Activated T-cell treated with anti-CD3 and anti-CD28 coated beads, Interleukin-2, amount 50 U/mL, for 24 hours (primary cell): ENCODE measurements around the gene GBA2.

Source experiments
- DNase-seq: peaks from one replicate; pipeline ENCODE4 v3.0.0-alpha.2; 2020
- H3K27ac Mint-ChIP-seq: 2 replicates; pipeline ENCODE4 v1.8.0; 2020; ENCODE audit warnings: mild to moderate bottlenecking, mixed read lengths
- H3K27me3 Mint-ChIP-seq: 2 replicates; pipeline ENCODE4 v1.8.0; 2020; ENCODE audit warnings: mixed read lengths
- H3K36me3 Mint-ChIP-seq: 2 replicates; pipeline ENCODE4 v1.8.0; 2020; ENCODE audit warnings: low read depth, mixed read lengths
- H3K4me1 Mint-ChIP-seq: 2 replicates; pipeline ENCODE4 v1.8.0; 2020; ENCODE audit warnings: low read depth, mixed read lengths
- H3K4me3 Mint-ChIP-seq: 2 replicates; pipeline ENCODE4 v1.8.0; 2020; ENCODE audit warnings: mild to moderate bottlenecking, moderate library complexity, mixed read lengths
- H3K9me3 Mint-ChIP-seq: 2 replicates; pipeline ENCODE4 v1.8.0; 2020; ENCODE audit warnings: mixed read lengths

GBA2 gene

DNA sequence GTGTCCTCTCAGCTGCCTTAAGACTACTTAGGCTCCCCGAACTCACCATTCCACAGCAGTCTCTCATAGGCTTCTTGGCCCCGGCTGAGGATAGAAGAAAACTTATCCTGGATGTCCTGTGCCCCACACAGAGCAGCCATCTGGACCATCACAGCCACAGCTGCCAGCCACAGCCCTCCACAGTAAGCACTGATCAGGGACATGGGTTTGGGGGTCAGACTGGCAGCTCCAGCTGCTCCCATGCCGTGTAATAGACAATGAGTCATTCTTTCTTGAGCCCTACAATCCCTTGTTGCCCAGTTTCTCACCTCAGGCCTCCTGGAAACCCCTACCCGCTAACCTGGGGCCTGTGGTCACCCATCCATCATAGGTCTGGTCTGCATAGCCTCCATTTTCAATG lies 10.8 kb downstream of the GBA2 start:
- peaks cover 32% of the 10 kb centered on the region for H3K4me1 Mint-ChIP-seq
- no peaks in the 10 kb centered on the region for H3K9me3 Mint-ChIP-seq
- H3K4me3 Mint-ChIP-seq = no peak overlapping the region
- H3K27me3 Mint-ChIP-seq = no peaks in the 10 kb centered on the region
- H3K27ac Mint-ChIP-seq = no peak overlapping the region
- DNase-seq = no peak
- H3K36me3 Mint-ChIP-seq = peaks cover 93% of the 10 kb centered on the region

DNA sequence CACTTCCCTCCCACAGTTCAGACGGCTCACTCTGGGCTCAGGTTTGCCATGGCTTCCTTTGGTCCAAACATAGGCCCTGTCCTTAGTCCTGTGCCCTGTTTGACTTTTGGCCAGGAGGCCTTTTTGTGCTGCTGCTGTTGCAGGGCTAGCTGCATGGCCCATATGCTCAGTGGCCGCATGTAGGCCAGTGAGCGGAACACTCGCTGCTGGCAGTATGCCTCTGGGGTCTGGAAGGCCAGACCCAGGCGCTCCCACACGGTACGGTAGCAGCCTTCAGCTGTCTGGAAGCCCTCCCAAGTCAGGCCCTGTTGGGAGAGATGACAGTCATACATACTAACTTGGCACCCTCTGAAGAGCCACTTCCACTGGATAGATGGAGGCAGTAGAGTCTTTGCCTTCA lies 11.9 kb downstream of the GBA2 start:
- H3K4me1 Mint-ChIP-seq = peaks cover 32% of the 10 kb centered on the region
- no peak for DNase-seq
- H3K4me3 Mint-ChIP-seq = no peak overlapping the region
- peaks cover 92% of the 10 kb centered on the region for H3K36me3 Mint-ChIP-seq
- H3K9me3 Mint-ChIP-seq = no peaks in the 10 kb centered on the region
- H3K27ac Mint-ChIP-seq = no peak overlapping the region
- H3K27me3 Mint-ChIP-seq = no peaks in the 10 kb centered on the region

DNA sequence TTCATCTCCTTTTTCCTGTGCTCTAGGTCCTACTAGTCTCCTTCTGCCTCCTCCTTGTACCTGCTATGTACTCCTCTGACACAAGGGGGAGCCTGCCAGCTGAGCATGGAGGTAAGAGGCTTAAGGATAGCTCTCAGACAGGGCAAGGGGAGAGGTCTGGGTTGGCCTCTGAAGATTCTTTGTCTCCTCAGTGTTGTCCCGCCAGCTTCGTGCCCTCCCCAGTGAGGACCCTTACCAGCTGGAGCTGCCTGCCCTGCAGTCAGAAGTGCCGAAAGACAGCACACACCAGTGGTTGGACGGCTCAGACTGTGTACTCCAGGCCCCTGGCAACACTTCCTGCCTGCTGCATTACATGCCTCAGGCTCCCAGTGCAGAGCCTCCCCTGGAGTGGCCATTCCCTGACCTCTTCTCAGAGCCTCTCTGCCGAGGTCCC lies 12.8 kb downstream of the GBA2 start:
- Mint-ChIP-seq H3K27ac (no peak overlapping the region), H3K9me3 (no peaks in the 10 kb centered on the region), H3K4me1 (peaks cover 24% of the 10 kb centered on the region), H3K27me3 (no peaks in the 10 kb centered on the region), H3K36me3 (peaks cover 90% of the 10 kb centered on the region), H3K4me3 (no peak overlapping the region)
- peak; percentile 68 for DNase-seq

DNA sequence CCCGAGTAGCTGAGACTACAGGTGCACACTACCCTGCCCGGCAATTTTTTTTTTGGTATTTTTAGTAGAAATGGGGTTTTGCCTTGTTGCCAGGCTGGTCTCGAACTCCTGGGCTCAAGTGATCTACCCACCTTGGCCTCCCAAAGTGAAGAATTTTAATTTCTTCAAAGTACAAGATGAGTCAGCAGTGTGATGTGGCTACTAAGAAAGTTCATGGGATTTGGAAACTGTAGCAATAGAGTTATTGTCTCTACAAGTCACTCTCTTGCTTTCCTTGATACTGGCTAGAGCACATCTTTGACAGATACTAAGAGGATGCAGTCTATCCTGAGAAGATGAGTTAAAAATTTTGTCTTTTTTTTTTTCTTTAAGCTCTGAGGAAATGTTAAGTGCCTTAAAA lies 14.9 kb downstream of the GBA2 start:
- no peaks in the 10 kb centered on the region for H3K9me3 Mint-ChIP-seq
- no peaks in the 10 kb centered on the region for H3K27me3 Mint-ChIP-seq
- H3K27ac Mint-ChIP-seq = peak overlapping the region; percentile 76
- peaks cover 24% of the 10 kb centered on the region for H3K4me1 Mint-ChIP-seq
- DNase-seq = no peak
- peak overlapping the region; percentile 19 for H3K4me3 Mint-ChIP-seq
- peaks cover 77% of the 10 kb centered on the region for H3K36me3 Mint-ChIP-seq

DNA sequence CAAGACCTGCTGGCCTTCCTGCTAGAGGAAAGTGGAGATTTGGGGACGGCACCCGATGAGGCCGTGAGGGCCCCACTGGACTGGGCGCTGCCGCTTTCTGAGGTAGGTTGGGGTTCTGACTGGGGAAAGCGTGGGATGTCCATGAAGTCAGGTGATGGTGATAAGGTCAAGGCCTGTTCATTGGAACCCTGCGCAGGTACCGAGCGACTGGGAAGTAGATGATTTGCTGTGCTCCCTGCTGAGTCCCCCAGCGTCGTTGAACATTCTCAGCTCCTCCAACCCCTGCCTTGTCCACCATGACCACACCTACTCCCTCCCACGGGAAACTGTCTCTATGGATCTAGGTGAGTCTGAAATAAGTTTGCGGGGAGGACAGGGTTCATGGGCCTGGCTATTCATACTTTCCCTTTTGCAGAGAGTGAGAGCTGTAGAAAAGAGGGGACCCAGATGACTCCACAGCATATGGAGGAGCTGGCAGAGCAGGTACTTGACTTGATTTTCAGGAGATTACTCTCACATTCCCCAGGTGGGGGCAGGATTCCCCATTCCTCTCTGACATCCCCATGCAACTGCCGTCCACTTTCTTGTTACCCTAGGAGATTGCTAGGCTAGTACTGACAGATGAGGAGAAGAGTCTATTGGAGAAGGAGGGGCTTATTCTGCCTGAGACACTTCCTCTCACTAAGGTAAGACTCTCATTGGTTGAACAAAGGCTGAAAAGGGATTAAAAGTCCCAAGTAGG lies 16.1 kb downstream of the GBA2 start:
- Mint-ChIP-seq H3K9me3 (no peaks in the 10 kb centered on the region), H3K4me1 (peaks cover 24% of the 10 kb centered on the region), H3K27me3 (no peaks in the 10 kb centered on the region), H3K36me3 (peaks cover 66% of the 10 kb centered on the region), H3K4me3 (no peak overlapping the region), H3K27ac (peak overlapping the region; percentile 98)
- DNase-seq = peak; percentile 42

GRCh38 chr9:35732185-35732799 lies 16.7 kb downstream of the GBA2 start, which contains the start of the genes CREB3 and TLN1:
Gene CREB3, plus strand, starts transcription at chr9:35732666. Its CDS starts 107 bp downstream, at chr9:35732773.
Gene TLN1, minus strand, starts transcription at chr9:35732195. Its CDS starts 6,501 bp downstream, at chr9:35725694.
- Mint-ChIP-seq H3K9me3 (no peaks in the 10 kb centered on the region), H3K36me3 (peaks cover 59% of the 10 kb centered on the region), H3K4me1 (peaks cover 24% of the 10 kb centered on the region), H3K27ac (peak within 1 kb of the TSS; percentile 98), H3K4me3 (no peak within 1 kb of the TSS), H3K27me3 (no peaks in the 10 kb centered on the region)
- peak; percentile 97 for DNase-seq

DNA sequence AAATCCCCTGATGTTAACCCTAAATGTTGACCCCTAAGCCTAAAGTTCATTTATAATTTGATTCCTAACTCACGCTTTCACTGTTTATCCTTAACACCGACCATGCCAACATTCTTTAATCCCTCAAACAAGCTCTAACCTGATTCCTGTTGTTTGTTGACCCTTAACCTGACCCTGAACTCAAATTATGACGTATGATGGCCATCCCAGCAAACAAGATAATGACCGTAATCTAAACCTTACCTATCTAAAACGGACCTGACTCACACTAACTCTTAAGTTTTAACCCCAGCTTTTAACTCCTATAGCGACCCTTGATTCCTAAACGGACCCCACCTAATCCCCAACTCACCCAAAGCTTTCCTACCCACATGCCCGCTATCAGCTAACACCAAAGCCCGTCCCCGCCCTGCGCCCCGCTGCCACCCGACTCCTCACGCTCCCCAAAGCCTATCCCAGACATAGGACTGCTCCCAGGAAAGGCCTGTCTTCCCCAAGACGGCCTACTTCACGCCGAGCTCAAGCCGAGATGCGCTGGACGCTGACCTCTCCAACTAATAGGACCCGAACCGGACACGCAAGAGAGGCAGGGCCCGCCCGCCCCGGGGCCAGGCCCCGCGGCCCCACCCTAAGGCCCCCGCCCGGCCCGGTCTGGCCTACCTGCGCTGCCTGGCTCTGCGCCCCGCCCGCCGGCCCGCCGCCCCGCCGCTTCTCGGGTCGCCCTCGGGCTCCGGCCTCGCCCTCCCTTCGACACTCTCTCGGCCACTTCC lies 17.4 kb downstream of the GBA2 start:
- no peaks in the 10 kb centered on the region for H3K27me3 Mint-ChIP-seq
- DNase-seq = no peak
- no peak overlapping the region for H3K4me3 Mint-ChIP-seq
- peak overlapping the region; percentile 98 for H3K27ac Mint-ChIP-seq
- peaks cover 58% of the 10 kb centered on the region for H3K36me3 Mint-ChIP-seq
- H3K4me1 Mint-ChIP-seq = peaks cover 24% of the 10 kb centered on the region
- no peaks in the 10 kb centered on the region for H3K9me3 Mint-ChIP-seq

DNA sequence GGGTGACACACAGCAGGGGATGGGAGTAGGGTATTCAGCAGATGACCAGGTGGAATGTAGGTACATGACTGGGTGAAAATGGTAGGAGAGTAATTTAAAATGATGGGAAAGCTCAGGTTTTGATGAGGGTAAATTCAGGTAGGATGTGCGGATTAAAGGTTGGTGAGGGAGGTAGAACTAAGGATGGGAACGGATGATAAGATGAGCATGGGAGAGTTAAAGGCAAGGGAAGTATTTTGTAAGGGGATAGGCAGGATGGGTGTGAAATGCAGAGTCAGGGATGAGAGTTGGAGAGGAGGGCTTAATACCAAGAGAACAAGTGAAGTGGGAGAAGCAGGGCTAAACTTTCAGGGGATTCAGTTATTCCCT lies 18.6 kb downstream of the GBA2 start:
- peaks cover 57% of the 10 kb centered on the region for H3K36me3 Mint-ChIP-seq
- DNase-seq = no peak
- H3K9me3 Mint-ChIP-seq = no peaks in the 10 kb centered on the region
- H3K27me3 Mint-ChIP-seq = no peaks in the 10 kb centered on the region
- H3K4me3 Mint-ChIP-seq = no peak overlapping the region
- H3K27ac Mint-ChIP-seq = no peak overlapping the region
- peaks cover 22% of the 10 kb centered on the region for H3K4me1 Mint-ChIP-seq

- Mint-ChIP-seq H3K27me3 (no peaks in the 10 kb centered on the region), H3K9me3 (no peaks in the 10 kb centered on the region), H3K4me1 (peaks cover 20% of the 10 kb centered on the region), H3K4me3 (no peak overlapping the region), H3K27ac (no peak overlapping the region), H3K36me3 (peaks cover 57% of the 10 kb centered on the region)
- no peak for DNase-seq
Measured at GRCh38 chr9:35729700-35730485, 19.1 kb downstream of the GBA2 start.

GRCh38 chr9:35729101-35729500 lies 19.9 kb downstream of the GBA2 start:
- no peaks in the 10 kb centered on the region for H3K9me3 Mint-ChIP-seq
- H3K27me3 Mint-ChIP-seq = no peaks in the 10 kb centered on the region
- no peak overlapping the region for H3K4me3 Mint-ChIP-seq
- peaks cover 15% of the 10 kb centered on the region for H3K4me1 Mint-ChIP-seq
- H3K27ac Mint-ChIP-seq = no peak overlapping the region
- H3K36me3 Mint-ChIP-seq = peaks cover 57% of the 10 kb centered on the region
- no peak for DNase-seq

- peak; percentile 56 for DNase-seq
- Mint-ChIP-seq H3K4me1 (peaks cover 7% of the 10 kb centered on the region), H3K9me3 (no peaks in the 10 kb centered on the region), H3K4me3 (no peak overlapping the region), H3K36me3 (peaks cover 63% of the 10 kb centered on the region), H3K27me3 (no peaks in the 10 kb centered on the region), H3K27ac (no peak overlapping the region)
Measured at GRCh38 chr9:35728041-35728971, 20.7 kb downstream of the GBA2 start.

DNA sequence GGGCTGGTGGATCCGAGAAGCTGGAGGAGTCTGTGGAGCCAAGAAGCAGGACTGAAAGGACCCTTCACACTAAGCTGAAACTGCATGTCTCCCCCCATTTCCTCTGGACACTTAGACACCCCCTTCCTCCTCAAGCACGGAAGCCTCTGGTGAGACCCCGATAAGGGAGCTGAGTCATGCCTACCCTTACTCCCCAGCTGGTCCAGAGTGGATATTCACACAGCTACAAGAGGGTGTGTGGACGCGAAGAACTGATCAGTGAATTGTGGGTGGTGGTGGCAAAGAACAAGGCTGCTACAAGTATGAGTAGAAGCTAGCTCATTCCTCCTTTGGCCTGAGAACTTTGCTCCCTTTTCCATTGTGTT lies 21.4 kb downstream of the GBA2 start:
- peaks cover under 1% of the 10 kb centered on the region for H3K4me1 Mint-ChIP-seq
- no peak overlapping the region for H3K4me3 Mint-ChIP-seq

GRCh38 chr9:35726931-35727330 lies 22.1 kb downstream of the GBA2 start:
- Mint-ChIP-seq H3K9me3 (no peaks in the 10 kb centered on the region), H3K27me3 (no peaks in the 10 kb centered on the region), H3K4me3 (no peak overlapping the region), H3K36me3 (peaks cover 65% of the 10 kb centered on the region), H3K27ac (no peak overlapping the region), H3K4me1 (no peaks in the 10 kb centered on the region)
- DNase-seq = peak; percentile 54

More for the DNA sequence above, 21.4 kb downstream of the GBA2 start:
- DNase-seq = no peak
- Mint-ChIP-seq H3K36me3 (peaks cover 63% of the 10 kb centered on the region), H3K27me3 (no peaks in the 10 kb centered on the region), H3K27ac (no peak overlapping the region), H3K9me3 (no peaks in the 10 kb centered on the region)
